Fibroblast of lung (primary cell): Measurements from ENCODE around the gene PTPRM. TPM values are rescaled to one million over a fixed set of nuclear protein-coding genes. Genes with fewer than 3 reads are reported as not detected.

Experiments
- DNase-seq, 2 donors: peaks; one replicate each; pipeline versions ENCODE4 v3.0.0 to v3.0.0-alpha.2; 2010; ENCODE audit warnings: low read depth in 2 of 2
- H2AFZ ChIP-seq: 2 replicates; pipeline ENCODE4 v1.5.1; 2012; ENCODE audit warnings: low read length, control low read depth, inconsistent platforms
- H3K27ac ChIP-seq: 2 replicates; pipeline ENCODE4 v1.5.1; 2011; ENCODE audit warnings: low read length, control low read depth; ENCODE audit not compliant: insufficient read depth
- H3K27me3 ChIP-seq: 2 replicates; pipeline ENCODE4 v1.5.1; 2011; ENCODE audit warnings: mild to moderate bottlenecking, low read length; ENCODE audit not compliant: control insufficient read depth, insufficient read depth
- H3K36me3 ChIP-seq: 2 replicates; pipeline ENCODE4 v1.5.1; 2011; ENCODE audit warnings: low read length; ENCODE audit not compliant: control insufficient read depth, insufficient read depth
- H3K4me1 ChIP-seq: 2 replicates; pipeline ENCODE4 v1.5.1; 2011; ENCODE audit warnings: low read length; ENCODE audit not compliant: control insufficient read depth, insufficient read depth; ENCODE audit errors: extremely low read depth
- H3K4me2 ChIP-seq: 2 replicates; pipeline ENCODE4 v1.5.1; 2011; ENCODE audit warnings: low read length, control low read depth; ENCODE audit not compliant: insufficient read depth; ENCODE audit errors: extremely low read depth
- H3K4me3 ChIP-seq, 4 experiments: fragments of 200-600 bp in 1 of 4; sonication (generic) in 1 of 4; replicated peaks in 1 of 4; 2 replicates each; pipeline ENCODE4 v1.5.1; 2011 to 2016; ENCODE audit warnings: low read length in 4 of 4, low read depth in 3 of 4, mild to moderate bottlenecking in 3 of 4, control low read depth in 2 of 4, inconsistent platforms in 1 of 4, mixed read lengths in 1 of 4; ENCODE audit not compliant: insufficient read depth in 1 of 4; ENCODE audit errors: control extremely low read depth in 1 of 4
- H3K79me2 ChIP-seq: 2 replicates; pipeline ENCODE4 v1.5.1; 2012; ENCODE audit warnings: mild to moderate bottlenecking, low read length, inconsistent platforms; ENCODE audit not compliant: control insufficient read depth, insufficient read depth
- H3K9ac ChIP-seq: 2 replicates; pipeline ENCODE4 v1.5.1; 2011; ENCODE audit warnings: mild to moderate bottlenecking, low read length, control low read depth; ENCODE audit not compliant: insufficient read depth
- H3K9me3 ChIP-seq: 2 replicates; pipeline ENCODE4 v1.5.1; 2012; ENCODE audit warnings: low read depth, low read length; ENCODE audit not compliant: control insufficient read depth, insufficient read depth
- H4K20me1 ChIP-seq: 2 replicates; pipeline ENCODE4 v1.5.1; 2011; ENCODE audit warnings: low read length; ENCODE audit not compliant: control insufficient read depth, insufficient read depth; ENCODE audit errors: extremely low read depth
- CTCF ChIP-seq, 2 donors: IDR thresholded peaks in 1 of 2; conservative IDR thresholded peaks in 1 of 2; 1 replicate in 1 of 2; 2 replicates in 1 of 2; pipeline ENCODE4 v1.5.1; 2011 to 2012; ENCODE audit warnings: low read length in 2 of 2, control low read depth in 1 of 2, inconsistent platforms in 1 of 2, low read depth in 1 of 2, mild to moderate bottlenecking in 1 of 2
- EZH2 ChIP-seq: IDR thresholded peaks from 2 replicates; pipeline ENCODE4 v1.5.1; 2012; ENCODE audit warnings: low read length, control low read depth, mild to moderate bottlenecking; ENCODE audit errors: missing control alignments
- polyA plus RNA-seq, 2 donors: library from polyadenylated mRNA; depleted of rRNA in 1 of 2; stranded (reverse) in 1 of 2; unstranded in 1 of 2; fragments of >200 nt; gene quantifications; 2 replicates each; pipeline ENCODE4 v1.2.1, GENCODE V29; 2011 to 2012; ENCODE audit warnings: missing spikeins in 1 of 2
- total RNA-seq: library from RNA; depleted of rRNA; stranded (reverse); fragments of >200 nt; gene quantifications from 2 replicates; pipeline ENCODE4 v1.2.1, GENCODE V29; 2014

The PTPRM gene
- total and polyA plus RNA-seq, 2 donors (not counting 1 experiment from before 2014, with no cell fraction given): 86.6 to 87.0 TPM

DNA sequence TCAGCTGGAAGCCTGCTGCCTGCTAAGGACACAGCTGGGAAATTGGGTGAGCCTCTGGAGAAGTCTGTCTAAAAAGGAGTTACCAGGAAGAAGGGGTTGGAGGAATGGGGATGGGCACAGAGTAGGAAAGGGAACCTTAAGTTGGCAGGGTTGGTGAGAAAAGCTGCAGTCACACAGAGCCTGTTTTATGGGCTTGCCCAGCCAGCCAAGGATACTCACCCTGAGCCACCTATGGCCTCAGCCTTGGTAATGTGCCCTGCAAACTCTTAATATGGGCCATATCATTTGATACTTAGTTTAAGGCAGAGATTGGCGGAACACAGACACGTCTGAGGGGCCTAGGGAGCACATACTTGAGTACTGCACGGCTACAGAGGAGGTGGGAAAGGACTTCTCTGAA lies 623.9 kb downstream of the PTPRM start:
- H3K4me1 ChIP-seq: no peaks in the 10 kb centered on the region
- H3K4me2 ChIP-seq: no peak overlapping the region
- H3K27ac ChIP-seq: no peak overlapping the region
- H3K9ac ChIP-seq: no peak overlapping the region
- no peak overlapping the region for H3K4me3 ChIP-seq
- H3K79me2 ChIP-seq: no peaks in the 10 kb centered on the region
- no peaks in the 10 kb centered on the region for H4K20me1 ChIP-seq
- H3K27me3 ChIP-seq: no peaks in the 10 kb centered on the region
- no peaks in the 10 kb centered on the region for H3K9me3 ChIP-seq
- DNase-seq: no peak
- H3K36me3 ChIP-seq: no peaks in the 10 kb centered on the region
- H2AFZ ChIP-seq: no peak overlapping the region
- TF ChIP-seq CTCF (conservative IDR thresholded peaks at IDR 0.05 in 1 of 2, IDR thresholded peaks at IDR 0.05 in 1 of 2; ENCODE audit: low read depth in 1 of 2, low read length in 2 of 2) (no peak), EZH2 (no peak)

GRCh38 chr18:8194431-8194830 lies 627.3 kb downstream of the PTPRM start:
- Histone ChIP-seq H3K27ac (no peak overlapping the region), H3K4me3 (no peak overlapping the region), H3K4me2 (no peak overlapping the region), H3K36me3 (no peaks in the 10 kb centered on the region), H3K27me3 (no peaks in the 10 kb centered on the region), H3K9me3 (no peaks in the 10 kb centered on the region), H3K9ac (no peak overlapping the region), H4K20me1 (no peaks in the 10 kb centered on the region), H2AFZ (no peak overlapping the region), H3K79me2 (no peaks in the 10 kb centered on the region), H3K4me1 (no peaks in the 10 kb centered on the region)
- DNase-seq: no peak
- TF ChIP-seq EZH2: no peak
- TF ChIP-seq CTCF (conservative IDR thresholded peaks at IDR 0.05 in 1 of 2, IDR thresholded peaks at IDR 0.05 in 1 of 2; ENCODE audit: low read depth in 1 of 2, low read length in 2 of 2): no peak

- Histone ChIP-seq H3K4me3 (no peak overlapping the region), H2AFZ (no peak overlapping the region), H3K4me1 (no peaks in the 10 kb centered on the region), H3K4me2 (no peak overlapping the region), H3K9ac (no peak overlapping the region), H4K20me1 (no peaks in the 10 kb centered on the region), H3K79me2 (no peaks in the 10 kb centered on the region), H3K27ac (no peak overlapping the region), H3K36me3 (no peaks in the 10 kb centered on the region), H3K27me3 (no peaks in the 10 kb centered on the region), H3K9me3 (no peaks in the 10 kb centered on the region)
- TF ChIP-seq CTCF (conservative IDR thresholded peaks at IDR 0.05 in 1 of 2, IDR thresholded peaks at IDR 0.05 in 1 of 2; ENCODE audit: low read depth in 1 of 2, low read length in 2 of 2) (no peak), EZH2 (no peak)
- DNase-seq: no peak
Measured at GRCh38 chr18:8196238-8196637, 629.1 kb downstream of the PTPRM start.
